ENCODE measurements around the gene PDE10A. TPM values are rescaled to one million over a fixed set of nuclear protein-coding genes. Genes with fewer than 3 reads are reported as not detected.

PDE10A gene
- total RNA-seq, 1 donor from 2014 or later, result 6.0 TPM

- no peaks in the 10 kb centered on the region for H3K4me1 ChIP-seq
- no peak overlapping the region for H3K27ac ChIP-seq
- intact Hi-C loops (cut with DNase I), result no loop called here
- no peaks in the 10 kb centered on the region for H3K9me3 ChIP-seq
- no peak for TF ChIP-seq CTCF (IDR thresholded peaks at IDR 0.05)
- no peak overlapping the region for H3K4me3 ChIP-seq
- no peak for DNase-seq
- no peaks in the 10 kb centered on the region for H3K36me3 ChIP-seq
- no peak for ATAC-seq
- H3K27me3 ChIP-seq, result no peaks in the 10 kb centered on the region
These were observed 18.3 kb downstream of the PDE10A start for GRCh38 chr6:165644586-165645266.

- Histone ChIP-seq H3K36me3 (no peaks in the 10 kb centered on the region), H3K9me3 (no peaks in the 10 kb centered on the region), H3K27ac (no peak overlapping the region), H3K27me3 (no peaks in the 10 kb centered on the region), H3K4me1 (no peaks in the 10 kb centered on the region), H3K4me3 (no peak overlapping the region)
- TF ChIP-seq CTCF (IDR thresholded peaks at IDR 0.05), result no peak
- intact Hi-C loops (cut with DNase I), result no loop called here
- no peak for DNase-seq
- no peak for ATAC-seq
These were observed 20.0 kb downstream of the PDE10A start for GRCh38 chr6:165643015-165643414.

GRCh38 chr6:165641672-165642156 is 21.3 kb downstream of the PDE10A start:
- H3K9me3 ChIP-seq, result no peaks in the 10 kb centered on the region
- no peak overlapping the region for H3K27ac ChIP-seq
- no peaks in the 10 kb centered on the region for H3K36me3 ChIP-seq
- no peak for TF ChIP-seq CTCF (IDR thresholded peaks at IDR 0.05)
- H3K4me1 ChIP-seq, result no peaks in the 10 kb centered on the region
- H3K27me3 ChIP-seq, result no peaks in the 10 kb centered on the region
- intact Hi-C loops (cut with DNase I), result no loop called here
- no peak overlapping the region for H3K4me3 ChIP-seq
- DNase-seq (no peak), ATAC-seq (no peak)

GRCh38 chr6:165640806-165641205 is 22.2 kb downstream of the PDE10A start:
- ATAC-seq (no peak), DNase-seq (no peak)
- H3K27ac ChIP-seq, result no peak overlapping the region
- no peak for TF ChIP-seq CTCF (IDR thresholded peaks at IDR 0.05)
- no peaks in the 10 kb centered on the region for H3K36me3 ChIP-seq
- H3K4me3 ChIP-seq, result no peak overlapping the region
- intact Hi-C loops (cut with DNase I), result no loop called here
- no peaks in the 10 kb centered on the region for H3K9me3 ChIP-seq
- H3K27me3 ChIP-seq, result no peaks in the 10 kb centered on the region
- H3K4me1 ChIP-seq, result no peaks in the 10 kb centered on the region

GRCh38 chr6:165638530-165638929 is 24.5 kb downstream of the PDE10A start:
- Histone ChIP-seq H3K27me3 (no peaks in the 10 kb centered on the region), H3K9me3 (no peaks in the 10 kb centered on the region), H3K36me3 (no peaks in the 10 kb centered on the region), H3K4me3 (no peak overlapping the region), H3K27ac (no peak overlapping the region), H3K4me1 (no peaks in the 10 kb centered on the region)
- no peak for TF ChIP-seq CTCF (IDR thresholded peaks at IDR 0.05)
- ATAC-seq (no peak), DNase-seq (no peak)
- intact Hi-C loops (cut with DNase I), result no loop called here

GRCh38 chr6:165637586-165637985 is 25.5 kb downstream of the PDE10A start:
- no peak overlapping the region for H3K27ac ChIP-seq
- H3K27me3 ChIP-seq, result no peaks in the 10 kb centered on the region
- no peaks in the 10 kb centered on the region for H3K36me3 ChIP-seq
- intact Hi-C loops (cut with DNase I), result no loop called here
- no peaks in the 10 kb centered on the region for H3K9me3 ChIP-seq
- no peak for TF ChIP-seq CTCF (IDR thresholded peaks at IDR 0.05)
- no peak overlapping the region for H3K4me3 ChIP-seq
- DNase-seq (no peak), ATAC-seq (no peak)
- H3K4me1 ChIP-seq, result no peaks in the 10 kb centered on the region

Data from upper lobe of right lung (tissue), 1 donor.